AG04450 (cell line): Measurements from ENCODE around the gene PDE4D. TPM values are rescaled to one million over a fixed set of nuclear protein-coding genes. Genes with fewer than 3 reads are reported as not detected.

Experiments used
- CTCF ChIA-PET: fragments of 300-600, 350-600 bp; formaldehyde crosslinking; extraction: SDS; loops from one replicate; lab custom pipeline; 2022; ENCODE audit warnings: antibody characterized with exemption, inconsistent platforms; lab: Charles Lee
- POLR2A ChIA-PET: fragments of 350-600 bp; formaldehyde crosslinking; extraction: SDS; loops from one replicate; lab custom pipeline; 2021; ENCODE audit warnings: antibody characterized with exemption, inconsistent platforms; lab: Yijun Ruan, JAX
- DNase-seq: peaks from one replicate; pipeline ENCODE4 v3.0.0-alpha.2; 2011; ENCODE audit warnings: low read depth, low spot score
- H3K27ac ChIP-seq: one replicate; pipeline ENCODE4 v1.5.1; 2012; ENCODE audit warnings: low read depth, low read length, control low read depth
- H3K27me3 ChIP-seq: one replicate; pipeline ENCODE4 v1.6.0; 2012; ENCODE audit warnings: low read length; ENCODE audit not compliant: control insufficient read depth, insufficient read depth
- H3K4me3 ChIP-seq: 2 replicates; pipeline ENCODE4 v1.5.1; 2011; ENCODE audit warnings: mild to moderate bottlenecking, low read depth, low read length, control low read depth
- H3K9me3 ChIP-seq: 2 replicates; pipeline ENCODE4 v1.5.1; 2012; ENCODE audit warnings: low read length; ENCODE audit not compliant: control insufficient read depth, insufficient read depth
- CTCF ChIP-seq: IDR thresholded peaks from 2 replicates; pipeline ENCODE4 v1.5.1; 2011; ENCODE audit warnings: low read depth, low read length, control low read depth, inconsistent platforms
- polyA plus RNA-seq: library from polyadenylated mRNA; depleted of rRNA; stranded (reverse); fragments of >200 nt; gene quantifications from 2 replicates; pipeline ENCODE4 v1.2.3, GENCODE V29; 2011

Gene PDE4D
- polyA plus RNA-seq, 1 experiment, result 12.0 TPM

DNA sequence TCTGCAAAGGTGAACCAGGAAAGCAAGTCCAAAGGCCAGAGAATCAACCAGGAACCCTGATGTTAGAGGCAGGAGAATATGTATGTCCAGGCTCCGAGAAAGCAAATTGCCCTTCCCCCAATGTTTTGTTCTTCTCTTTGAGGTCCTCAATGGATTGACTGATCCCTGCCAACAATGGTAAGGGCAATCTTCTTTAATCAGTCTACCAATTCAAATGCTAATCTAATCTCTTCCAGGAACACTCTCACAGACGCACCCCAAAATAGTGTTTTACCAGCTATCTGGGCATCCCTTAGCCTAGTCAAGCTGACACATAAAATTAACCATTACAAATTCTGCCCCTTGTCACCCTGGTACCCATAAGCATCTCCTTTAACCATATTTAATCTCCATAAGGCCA lies 912.6 kb downstream of the PDE4D start:
- CTCF ChIA-PET, result no interaction called here
- DNase-seq, result no peak
- TF ChIP-seq CTCF, result no peak
- H3K9me3 ChIP-seq, result no peaks in the 10 kb centered on the region
- no peaks in the 10 kb centered on the region for H3K27me3 ChIP-seq
- H3K4me3 ChIP-seq, result no peak overlapping the region
- POLR2A ChIA-PET, result no interaction called here
- no peak overlapping the region for H3K27ac ChIP-seq

GRCh38 chr5:58979090-58979489 lies 914.4 kb downstream of the PDE4D start:
- no peak for DNase-seq
- no peak for TF ChIP-seq CTCF
- POLR2A ChIA-PET, result no interaction called here
- H3K4me3 ChIP-seq, result no peak overlapping the region
- H3K27me3 ChIP-seq, result no peaks in the 10 kb centered on the region
- H3K9me3 ChIP-seq, result no peaks in the 10 kb centered on the region
- H3K27ac ChIP-seq, result no peak overlapping the region
- CTCF ChIA-PET, result interaction anchor here (1.1 to 2.1 kb wide), 2 partner anchors 92 to 195 kb away, joined by 3 to 11 read pairs; no protein-coding TSS in a partner anchor

GRCh38 chr5:58974601-58975000 lies 918.9 kb downstream of the PDE4D start:
- Histone ChIP-seq H3K9me3 (no peaks in the 10 kb centered on the region), H3K27me3 (no peaks in the 10 kb centered on the region), H3K4me3 (no peak overlapping the region), H3K27ac (no peak overlapping the region)
- ChIA-PET POLR2A (no interaction called here), CTCF (interaction anchor here (2.6 to 4.4 kb wide), 2 partner anchors 82 to 88 kb away, joined by 12 to 27 read pairs; no protein-coding TSS in a partner anchor)
- TF ChIP-seq CTCF, result no peak
- no peak for DNase-seq

DNA sequence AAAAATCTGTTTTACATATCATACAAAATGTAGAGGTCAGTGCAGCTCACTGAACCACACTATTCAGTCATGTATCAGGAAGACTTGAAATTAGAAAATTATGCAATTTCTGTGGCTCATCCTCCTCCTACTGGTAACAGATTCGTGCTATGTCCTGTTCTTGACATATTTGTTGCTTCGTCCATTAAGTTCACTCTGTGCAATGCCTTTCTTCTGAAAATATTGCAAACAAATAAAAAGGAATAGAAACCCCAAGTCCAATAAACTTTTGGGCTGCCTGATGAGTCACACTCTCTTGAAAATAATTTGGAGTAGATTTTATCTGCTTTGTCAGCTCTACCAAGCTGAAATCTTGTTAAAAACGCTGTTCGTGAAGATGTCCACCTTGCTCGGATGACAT lies 919.4 kb downstream of the PDE4D start:
- Histone ChIP-seq H3K27ac (no peak overlapping the region), H3K27me3 (no peaks in the 10 kb centered on the region), H3K4me3 (no peak overlapping the region), H3K9me3 (no peaks in the 10 kb centered on the region)
- ChIA-PET POLR2A (no interaction called here), CTCF (interaction anchor here (1.1 to 4.4 kb wide), 3 partner anchors 11 to 88 kb away, joined by 4 to 27 read pairs (median 6); no protein-coding TSS in a partner anchor)
- no peak for TF ChIP-seq CTCF
- no peak for DNase-seq

DNA sequence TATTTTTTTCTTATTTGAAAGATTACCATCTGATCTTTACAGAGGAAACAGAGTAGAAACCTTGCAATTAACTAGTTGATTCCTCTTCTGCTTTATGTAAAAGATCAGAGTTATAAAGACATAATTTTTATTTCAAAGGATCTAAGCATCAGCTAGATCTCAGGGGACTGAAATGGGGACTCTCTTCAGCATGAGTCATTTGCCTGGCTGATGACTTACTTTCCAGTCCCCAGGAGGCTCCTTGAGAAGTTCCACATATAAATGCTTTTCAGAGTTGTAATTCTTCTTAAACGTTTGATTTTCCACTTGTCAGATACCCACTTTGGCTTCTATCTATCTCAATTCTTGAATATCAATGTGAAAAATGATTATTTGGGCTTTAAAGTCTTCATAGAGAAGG lies 921.2 kb downstream of the PDE4D start:
- no peaks in the 10 kb centered on the region for H3K9me3 ChIP-seq
- POLR2A ChIA-PET, result no interaction called here
- no peak overlapping the region for H3K27ac ChIP-seq
- TF ChIP-seq CTCF, result no peak
- no peak overlapping the region for H3K4me3 ChIP-seq
- CTCF ChIA-PET, result interaction anchor here (2.0 kb wide), 1 partner anchor 86 kb away, joined by 8 read pairs; no protein-coding TSS in a partner anchor
- DNase-seq, result no peak
- no peaks in the 10 kb centered on the region for H3K27me3 ChIP-seq
